KMS-11 (cell line): ENCODE data around the gene AMOTL2.

Experiments used
- H2AFZ ChIP-seq: fragments of 200-600 bp; sonication (generic); 2 replicates; pipeline ENCODE4 v1.6.1; 2016; ENCODE audit warnings: antibody characterized with exemption, mixed run types, low read depth
- H3K27ac ChIP-seq: fragments of 200-600 bp; sonication (generic); 2 replicates; pipeline ENCODE4 v1.6.1; 2016; ENCODE audit warnings: mild to moderate bottlenecking, mixed run types
- H3K27me3 ChIP-seq: fragments of 200-600 bp; sonication (generic); 2 replicates; pipeline ENCODE4 v1.6.1; 2017; ENCODE audit warnings: mild to moderate bottlenecking, low read depth, mixed run types, moderate library complexity; ENCODE audit not compliant: insufficient read depth
- H3K36me3 ChIP-seq: fragments of 200-600 bp; sonication (generic); 2 replicates; pipeline ENCODE4 v1.6.1; 2017; ENCODE audit warnings: mild to moderate bottlenecking, mixed run types; ENCODE audit not compliant: insufficient read depth
- H3K4me1 ChIP-seq: fragments of 200-600 bp; sonication (generic); 2 replicates; pipeline ENCODE4 v1.6.1; 2016; ENCODE audit warnings: mild to moderate bottlenecking, low read depth, mixed run types; ENCODE audit not compliant: poor library complexity, severe bottlenecking
- H3K4me2 ChIP-seq: fragments of 200-600 bp; sonication (generic); 2 replicates; pipeline ENCODE4 v1.7.0; 2016; ENCODE audit warnings: mild to moderate bottlenecking, mixed run types
- H3K4me3 ChIP-seq: fragments of 200-600 bp; sonication (generic); IDR thresholded peaks from 2 replicates; pipeline ENCODE4 v1.6.1; 2017; ENCODE audit warnings: low read depth, low read length, mixed read lengths; ENCODE audit not compliant: insufficient read depth
- H3K79me2 ChIP-seq: fragments of 200-600 bp; sonication (generic); 2 replicates; pipeline ENCODE4 v1.6.1; 2016; ENCODE audit warnings: low read depth, mixed run types; ENCODE audit not compliant: insufficient read depth
- H3K9ac ChIP-seq: fragments of 200-600 bp; sonication (generic); 2 replicates; pipeline ENCODE4 v1.6.1; 2016; ENCODE audit warnings: mild to moderate bottlenecking, mixed run types
- H4K20me1 ChIP-seq: fragments of 200-600 bp; sonication (generic); 2 replicates; pipeline ENCODE4 v1.6.1; 2016; ENCODE audit warnings: mild to moderate bottlenecking, mixed run types; ENCODE audit not compliant: insufficient read depth
- CTCF ChIP-seq: fragments of 200-600 bp; sonication (generic); conservative IDR thresholded peaks from 2 replicates; pipeline ENCODE4 v1.6.1; 2017; ENCODE audit warnings: low read depth, mild to moderate bottlenecking, antibody characterized with exemption, low read length, moderate library complexity, mixed read lengths

The AMOTL2 gene

GRCh38 chr3:134315286-134316106 lies 58.8 kb downstream of the AMOTL2 start:
- no peak overlapping the region for H3K4me3 ChIP-seq
- H3K4me1 ChIP-seq: no peaks in the 10 kb centered on the region
- no peak overlapping the region for H2AFZ ChIP-seq
- H4K20me1 ChIP-seq: no peaks in the 10 kb centered on the region
- no peaks in the 10 kb centered on the region for H3K36me3 ChIP-seq
- no peak overlapping the region for H3K27ac ChIP-seq
- H3K27me3 ChIP-seq: no peaks in the 10 kb centered on the region
- H3K9ac ChIP-seq: no peak overlapping the region
- TF ChIP-seq CTCF: no peak
- no peak overlapping the region for H3K4me2 ChIP-seq
- no peaks in the 10 kb centered on the region for H3K79me2 ChIP-seq

GRCh38 chr3:134314588-134315285 lies 59.5 kb downstream of the AMOTL2 start:
- H3K79me2 ChIP-seq: no peaks in the 10 kb centered on the region
- no peak overlapping the region for H3K9ac ChIP-seq
- no peak for TF ChIP-seq CTCF
- H3K27me3 ChIP-seq: no peaks in the 10 kb centered on the region
- no peak overlapping the region for H3K27ac ChIP-seq
- H4K20me1 ChIP-seq: no peaks in the 10 kb centered on the region
- no peaks in the 10 kb centered on the region for H3K4me1 ChIP-seq
- H2AFZ ChIP-seq: no peak overlapping the region
- no peak overlapping the region for H3K4me3 ChIP-seq
- no peaks in the 10 kb centered on the region for H3K36me3 ChIP-seq
- no peak overlapping the region for H3K4me2 ChIP-seq

- TF ChIP-seq CTCF: no peak
- H3K4me3 ChIP-seq: no peak overlapping the region
- H3K27me3 ChIP-seq: no peaks in the 10 kb centered on the region
- no peaks in the 10 kb centered on the region for H3K36me3 ChIP-seq
- no peak overlapping the region for H3K27ac ChIP-seq
- no peak overlapping the region for H3K4me2 ChIP-seq
- H3K4me1 ChIP-seq: no peaks in the 10 kb centered on the region
- no peak overlapping the region for H2AFZ ChIP-seq
- no peaks in the 10 kb centered on the region for H3K79me2 ChIP-seq
- H4K20me1 ChIP-seq: no peaks in the 10 kb centered on the region
- no peak overlapping the region for H3K9ac ChIP-seq
Measured at GRCh38 chr3:134313847-134314587, 60.2 kb downstream of the AMOTL2 start.

- no peak overlapping the region for H3K27ac ChIP-seq
- no peaks in the 10 kb centered on the region for H3K27me3 ChIP-seq
- peaks cover under 1% of the 10 kb centered on the region for H3K4me1 ChIP-seq
- no peak for TF ChIP-seq CTCF
- H3K79me2 ChIP-seq: no peaks in the 10 kb centered on the region
- H4K20me1 ChIP-seq: no peaks in the 10 kb centered on the region
- H2AFZ ChIP-seq: no peak overlapping the region
- no peak overlapping the region for H3K4me2 ChIP-seq
- no peaks in the 10 kb centered on the region for H3K36me3 ChIP-seq
- no peak overlapping the region for H3K4me3 ChIP-seq
- no peak overlapping the region for H3K9ac ChIP-seq
Measured at GRCh38 chr3:134312873-134313846, 61.1 kb downstream of the AMOTL2 start.
